GM12864 (cell line): ENCODE results near the gene PPP2R5C.

Experiments
- DNase-seq: peaks from one replicate; pipeline ENCODE4 v3.0.0-alpha.2; 2011; ENCODE audit warnings: low read depth
- H3K4me3 ChIP-seq: 2 replicates; pipeline ENCODE4 v1.5.1; 2011; ENCODE audit warnings: mild to moderate bottlenecking, low read depth, low read length, control low read depth
- TF ChIP-seq, protein P1 (sequence below): IDR thresholded peaks from 2 replicates; pipeline ENCODE4 v1.5.1; 2011; ENCODE audit warnings: low read depth, mild to moderate bottlenecking, moderate library complexity, low read length, control low read depth, inconsistent platforms; ENCODE audit errors: missing control alignments

Gene PPP2R5C

GRCh38 chr14:101819251-101819990 lies 57.9 kb downstream of the PPP2R5C start:
- no peak for DNase-seq

DNA sequence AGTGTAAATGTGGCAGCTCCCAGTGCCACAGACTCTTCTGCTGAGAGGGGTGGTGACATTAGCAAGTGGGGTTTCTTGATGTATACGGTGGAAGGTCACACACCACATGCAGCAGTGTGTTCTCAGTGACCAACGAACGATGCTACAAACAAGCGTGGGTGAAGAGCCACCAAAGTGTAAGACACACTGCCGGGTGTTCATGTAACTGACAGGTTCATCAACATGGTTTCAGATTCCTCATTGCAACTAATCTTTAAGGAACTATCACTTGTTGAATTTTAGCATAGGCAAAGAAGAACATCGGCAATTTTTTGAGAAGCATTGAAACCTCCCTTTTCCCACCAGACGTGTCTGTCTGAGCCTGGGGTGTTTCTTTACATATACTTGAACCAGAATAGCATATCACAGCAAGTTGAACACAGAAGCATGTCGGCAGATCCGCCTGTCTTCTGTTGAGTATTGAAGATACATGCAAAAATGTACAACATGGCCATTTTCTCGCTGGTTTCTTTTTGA lies 58.8 kb downstream of the PPP2R5C start:
- H3K4me3 ChIP-seq = no peak overlapping the region; the same call in 1 of the 2 replicates
- TF ChIP-seq, protein P1, sequence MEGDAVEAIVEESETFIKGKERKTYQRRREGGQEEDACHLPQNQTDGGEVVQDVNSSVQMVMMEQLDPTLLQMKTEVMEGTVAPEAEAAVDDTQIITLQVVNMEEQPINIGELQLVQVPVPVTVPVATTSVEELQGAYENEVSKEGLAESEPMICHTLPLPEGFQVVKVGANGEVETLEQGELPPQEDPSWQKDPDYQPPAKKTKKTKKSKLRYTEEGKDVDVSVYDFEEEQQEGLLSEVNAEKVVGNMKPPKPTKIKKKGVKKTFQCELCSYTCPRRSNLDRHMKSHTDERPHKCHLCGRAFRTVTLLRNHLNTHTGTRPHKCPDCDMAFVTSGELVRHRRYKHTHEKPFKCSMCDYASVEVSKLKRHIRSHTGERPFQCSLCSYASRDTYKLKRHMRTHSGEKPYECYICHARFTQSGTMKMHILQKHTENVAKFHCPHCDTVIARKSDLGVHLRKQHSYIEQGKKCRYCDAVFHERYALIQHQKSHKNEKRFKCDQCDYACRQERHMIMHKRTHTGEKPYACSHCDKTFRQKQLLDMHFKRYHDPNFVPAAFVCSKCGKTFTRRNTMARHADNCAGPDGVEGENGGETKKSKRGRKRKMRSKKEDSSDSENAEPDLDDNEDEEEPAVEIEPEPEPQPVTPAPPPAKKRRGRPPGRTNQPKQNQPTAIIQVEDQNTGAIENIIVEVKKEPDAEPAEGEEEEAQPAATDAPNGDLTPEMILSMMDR = no peak
- DNase-seq = no peak

More at GRCh38 chr14:101819251-101819990, 57.9 kb downstream of the PPP2R5C start:
- TF ChIP-seq, protein P1 = no peak
- H3K4me3 ChIP-seq = no peak overlapping the region

DNA sequence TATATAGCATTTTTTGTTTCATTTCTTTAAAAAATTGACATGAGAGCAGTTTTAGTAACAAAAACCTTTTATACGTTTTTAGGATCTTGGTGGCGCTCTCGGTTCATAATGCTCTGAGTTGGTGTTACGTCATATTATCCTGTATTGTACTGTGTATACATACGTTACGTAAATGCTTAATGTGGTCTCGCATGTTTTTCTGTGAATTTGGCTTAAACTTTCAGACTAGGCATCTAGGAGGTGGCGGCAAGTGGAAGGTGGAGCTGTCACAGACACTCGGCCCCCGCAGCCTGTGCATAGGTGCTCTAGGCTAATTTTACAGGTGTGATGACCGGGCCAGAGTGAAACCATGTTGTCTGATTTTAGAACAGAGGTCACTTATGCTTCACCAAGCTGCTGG lies 60.0 kb downstream of the PPP2R5C start:
- TF ChIP-seq, protein P1 = no peak
- no peak for DNase-seq
- H3K4me3 ChIP-seq = no peak overlapping the region

DNA sequence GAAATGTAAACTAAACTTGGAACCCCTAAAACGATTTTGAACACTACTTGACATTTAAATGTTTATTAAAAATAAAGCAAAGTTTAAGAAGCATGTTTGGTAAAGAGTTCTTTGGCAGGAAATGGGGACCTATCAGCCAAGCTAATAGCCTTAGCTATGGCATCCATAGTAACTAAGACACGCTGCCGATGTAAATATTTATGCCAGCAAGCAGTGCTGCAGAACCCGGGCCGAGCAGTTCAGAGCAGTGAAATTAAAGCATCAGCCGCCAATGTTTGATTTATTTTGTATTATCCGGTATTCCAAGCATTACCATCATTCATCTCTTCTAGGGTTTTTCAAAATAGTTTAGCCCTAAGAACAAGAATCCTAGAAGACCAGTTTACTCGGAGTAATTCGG lies 61.6 kb downstream of the PPP2R5C start:
- no peak for DNase-seq
- peak overlapping the region; percentile 61 for H3K4me3 ChIP-seq
- TF ChIP-seq, protein P1 = no peak

DNA sequence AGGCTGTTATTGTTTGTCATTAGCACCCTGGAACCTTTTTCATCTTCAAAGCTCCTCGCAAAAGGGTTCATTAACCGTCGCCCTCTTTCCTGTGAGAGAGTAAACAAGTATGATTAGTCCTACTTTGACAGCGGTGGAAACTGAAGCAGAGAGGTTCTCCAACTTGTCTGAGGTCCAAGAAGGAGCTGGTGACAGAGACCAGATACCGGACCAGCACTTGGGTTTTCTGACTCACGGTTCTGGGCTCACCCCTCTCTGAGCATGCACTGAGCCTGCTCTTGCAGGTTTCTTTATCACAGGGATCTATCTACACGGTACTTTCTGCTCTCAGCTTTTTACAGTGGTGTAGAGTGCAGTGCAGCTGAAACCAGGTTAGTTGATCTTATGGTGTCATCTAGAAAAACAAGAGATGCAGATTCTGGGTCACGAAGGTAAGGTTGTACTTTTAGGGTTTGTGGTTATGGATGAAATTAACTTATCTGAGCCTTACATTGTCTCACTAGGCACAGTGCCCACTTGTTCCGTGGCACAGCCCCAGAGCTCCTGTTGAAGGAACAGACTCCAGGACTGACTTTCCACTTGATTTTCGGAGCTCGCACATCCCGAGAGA lies 62.1 kb downstream of the PPP2R5C start:
- peak overlapping the region; percentile 61 for H3K4me3 ChIP-seq
- TF ChIP-seq, protein P1 = no peak
- DNase-seq = no peak

DNA sequence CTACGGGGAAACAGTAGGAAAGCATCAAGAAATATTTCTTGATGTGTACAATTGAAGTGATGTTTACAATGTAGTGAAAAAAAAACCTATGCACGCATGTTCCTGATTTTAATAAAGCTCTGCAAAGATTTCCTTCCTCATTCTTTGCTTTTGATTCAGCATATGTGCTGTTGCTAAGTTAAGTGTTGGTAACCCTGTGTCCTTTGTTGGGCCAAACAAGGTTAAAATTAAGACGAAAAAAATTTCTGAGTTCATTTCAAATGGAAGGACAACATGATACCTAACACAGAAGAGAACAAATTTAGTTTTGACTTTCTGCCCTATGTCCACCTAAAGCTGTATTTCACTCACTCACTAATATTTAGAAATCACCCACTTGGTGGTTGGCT lies 62.8 kb downstream of the PPP2R5C start:
- peak overlapping the region; percentile 61 for H3K4me3 ChIP-seq
- DNase-seq = no peak
- TF ChIP-seq, protein P1 = no peak
